SK-N-MC (cell line): ENCODE results near the gene BRSK2.

Experiments
- DNase-seq: peaks from one replicate; pipeline ENCODE4 v3.0.0-alpha.2; 2011; ENCODE audit warnings: low read depth, low spot score
- H3K27ac ChIP-seq: fragments of 200-600 bp; sonication (generic); 2 replicates; pipeline ENCODE4 v1.5.1; 2016; ENCODE audit warnings: mixed run types
- H3K36me3 ChIP-seq: fragments of 200-600 bp; sonication (generic); 2 replicates; pipeline ENCODE4 v1.6.1; 2017; ENCODE audit warnings: antibody characterized with exemption, low read length, mixed read lengths; ENCODE audit not compliant: insufficient read depth
- H3K4me3 ChIP-seq: fragments of 200-600 bp; sonication (generic); 2 replicates; pipeline ENCODE4 v1.5.1; 2016
- H3K9ac ChIP-seq: fragments of 200-600 bp; sonication (generic); 2 replicates; pipeline ENCODE4 v1.8.0; 2017; ENCODE audit warnings: mixed run types, mixed read lengths; ENCODE audit not compliant: insufficient read length
- H3K9me3 ChIP-seq: fragments of 200-600 bp; sonication (generic); 2 replicates; pipeline ENCODE4 v1.6.1; 2017; ENCODE audit warnings: low read depth, mild to moderate bottlenecking, antibody characterized with exemption, low read length, moderate library complexity, mixed read lengths
- EZH2 ChIP-seq: fragments of 200-600 bp; sonication (generic); IDR thresholded peaks from one replicate; pipeline ENCODE4 v1.6.1; 2017; ENCODE audit warnings: antibody characterized with exemption
- FOXP2 ChIP-seq: optimal IDR thresholded peaks from 2 replicates; pipeline ENCODE3; 2011; ENCODE audit warnings: mild to moderate bottlenecking, moderate library complexity; ENCODE audit not compliant: insufficient read depth; ENCODE audit errors: extremely low read length, control extremely low read depth
- POLR2AphosphoS5 ChIP-seq: IDR thresholded peaks from 2 replicates; pipeline ENCODE4 v1.6.1; 2012; ENCODE audit warnings: mild to moderate bottlenecking, low read depth, low read length, borderline replicate concordance

Gene BRSK2

DNA sequence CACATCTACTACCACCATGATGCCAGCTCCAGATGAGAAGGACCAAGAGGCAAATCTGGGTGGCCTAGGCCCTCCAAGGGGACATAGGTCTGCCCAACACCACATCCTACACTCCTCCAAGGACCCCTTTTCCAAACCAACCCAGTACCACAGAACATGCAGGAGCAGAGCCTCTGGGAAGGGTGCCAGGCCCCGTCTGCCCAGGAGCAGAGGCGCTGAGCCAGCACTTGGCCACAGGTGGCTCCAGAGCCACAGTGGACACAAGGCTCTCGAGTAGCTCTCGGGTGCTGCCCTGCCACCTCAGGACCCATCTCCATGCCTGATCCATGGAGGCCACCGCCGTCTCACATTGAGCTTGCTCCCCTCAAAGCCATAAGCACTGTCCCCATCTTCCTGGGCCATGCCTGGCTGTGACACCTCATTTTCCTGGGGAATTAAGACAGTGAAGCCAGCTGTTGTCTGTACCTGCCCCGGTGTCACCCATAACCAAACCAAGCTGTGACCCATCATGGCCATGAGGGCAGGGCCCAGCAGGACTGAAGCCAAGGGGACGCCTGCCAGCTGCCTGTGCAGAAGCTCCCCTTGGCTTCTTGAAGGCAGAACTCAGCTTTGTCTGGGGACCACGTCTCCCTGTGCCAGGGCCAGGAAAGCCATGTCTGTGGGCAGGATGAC is 89.4 kb downstream of the BRSK2 start:
- TF ChIP-seq EZH2: no peak
- TF ChIP-seq POLR2AphosphoS5: no peak
- no peak for TF ChIP-seq FOXP2

DNA sequence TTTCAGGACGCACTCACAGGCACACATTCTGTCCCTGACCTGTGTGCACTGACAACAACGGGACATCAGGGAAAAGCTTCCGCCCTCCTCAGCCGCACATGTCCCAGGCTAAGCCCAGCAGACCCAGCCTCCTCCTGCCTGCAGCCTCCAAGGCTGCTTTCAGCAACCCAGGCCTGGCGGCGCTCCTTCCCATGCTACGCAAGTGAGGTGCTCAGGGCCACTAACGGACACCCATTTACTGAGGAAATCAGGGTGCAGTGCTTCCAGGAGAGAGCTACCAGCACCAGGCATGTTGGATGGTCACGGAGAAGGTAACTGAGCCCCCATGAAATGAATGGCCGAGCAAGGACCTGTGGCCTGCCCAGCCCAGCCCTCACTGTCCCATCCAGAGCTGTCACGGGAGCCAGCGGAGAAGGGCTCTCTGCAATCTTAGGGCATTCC is 90.0 kb downstream of the BRSK2 start:
- Histone ChIP-seq H3K36me3 (no peaks in the 10 kb centered on the region), H3K27ac (no peak overlapping the region), H3K4me3 (no peak overlapping the region), H3K9me3 (no peaks in the 10 kb centered on the region), H3K9ac (no peak overlapping the region)
- DNase-seq: no peak
- TF ChIP-seq POLR2AphosphoS5: no peak

More for the DNA sequence above, 89.4 kb downstream of the BRSK2 start:
- H3K36me3 ChIP-seq: no peaks in the 10 kb centered on the region
- no peak overlapping the region for H3K4me3 ChIP-seq
- H3K27ac ChIP-seq: no peak overlapping the region
- no peak for DNase-seq
- H3K9me3 ChIP-seq: no peaks in the 10 kb centered on the region
- no peak overlapping the region for H3K9ac ChIP-seq

DNA sequence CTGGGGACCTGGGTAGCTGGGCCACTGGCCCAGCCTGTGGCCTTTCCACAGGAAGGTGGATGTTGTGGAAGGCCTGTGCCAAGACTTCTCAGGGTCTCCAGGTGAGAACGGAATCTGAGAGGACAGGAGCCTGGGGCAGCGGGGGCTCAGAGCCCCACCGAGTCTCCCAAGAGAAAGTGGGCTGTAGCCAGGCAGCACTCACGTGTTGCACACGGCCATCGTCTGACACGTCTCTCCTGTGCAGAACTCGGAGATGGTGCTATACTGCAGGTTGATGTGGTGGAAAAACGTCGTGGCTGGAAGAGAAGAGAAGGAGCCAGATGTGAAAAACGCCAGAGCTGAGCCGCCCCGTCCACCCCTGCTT is 90.4 kb downstream of the BRSK2 start:
- no peak for TF ChIP-seq FOXP2
- no peak for TF ChIP-seq POLR2AphosphoS5
- TF ChIP-seq EZH2: no peak
- no peak overlapping the region for H3K27ac ChIP-seq
- no peak overlapping the region for H3K9ac ChIP-seq

GRCh38 chr11:1480555-1481482 is 91.1 kb downstream of the BRSK2 start:
- no peak overlapping the region for H3K27ac ChIP-seq
- TF ChIP-seq POLR2AphosphoS5 (no peak), FOXP2 (no peak), EZH2 (no peak)
- no peak overlapping the region for H3K9ac ChIP-seq

More for the DNA sequence above, 90.4 kb downstream of the BRSK2 start:
- DNase-seq: no peak
- no peaks in the 10 kb centered on the region for H3K36me3 ChIP-seq
- no peak overlapping the region for H3K4me3 ChIP-seq
- H3K9me3 ChIP-seq: no peaks in the 10 kb centered on the region

DNA sequence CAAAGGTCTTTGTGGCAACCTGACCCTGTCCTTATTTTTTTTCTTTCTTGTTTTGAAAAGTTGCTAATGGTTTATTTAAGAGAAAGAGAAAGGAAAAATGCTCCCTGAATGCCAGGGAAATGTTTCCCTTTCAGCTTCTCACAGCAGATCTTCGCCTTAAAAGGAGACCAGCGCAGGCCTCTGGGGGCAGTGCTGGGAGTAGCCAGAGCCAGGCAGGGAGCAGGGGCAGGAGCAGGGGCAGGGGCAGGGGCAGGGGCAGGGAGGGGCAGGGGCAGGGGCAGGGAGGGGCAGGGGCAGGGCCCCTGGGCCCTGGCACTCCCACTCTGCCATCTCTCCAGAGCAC is 91.7 kb downstream of the BRSK2 start:
- Histone ChIP-seq H3K27ac (no peak overlapping the region), H3K9me3 (no peaks in the 10 kb centered on the region), H3K4me3 (no peak overlapping the region), H3K9ac (no peak overlapping the region), H3K36me3 (no peaks in the 10 kb centered on the region)
- no peak for DNase-seq
- TF ChIP-seq POLR2AphosphoS5 (no peak), EZH2 (no peak), FOXP2 (no peak)

More at GRCh38 chr11:1480555-1481482, 91.1 kb downstream of the BRSK2 start:
- no peak for DNase-seq
- Histone ChIP-seq H3K36me3 (no peaks in the 10 kb centered on the region), H3K9me3 (no peaks in the 10 kb centered on the region), H3K4me3 (no peak overlapping the region)

- Histone ChIP-seq H3K27ac (no peak overlapping the region), H3K9ac (no peak overlapping the region), H3K9me3 (no peaks in the 10 kb centered on the region), H3K4me3 (no peak overlapping the region), H3K36me3 (no peaks in the 10 kb centered on the region)
- no peak for TF ChIP-seq POLR2AphosphoS5
- no peak for TF ChIP-seq FOXP2
- no peak for TF ChIP-seq EZH2
- no peak for DNase-seq
These were observed 92.2 kb downstream of the BRSK2 start for GRCh38 chr11:1481861-1482441.

- Histone ChIP-seq H3K36me3 (no peaks in the 10 kb centered on the region), H3K27ac (no peak overlapping the region), H3K9me3 (no peaks in the 10 kb centered on the region), H3K4me3 (no peak overlapping the region), H3K9ac (no peak overlapping the region)
- TF ChIP-seq POLR2AphosphoS5 (no peak), EZH2 (no peak), FOXP2 (no peak)
- DNase-seq: no peak
These were observed 93.1 kb downstream of the BRSK2 start for GRCh38 chr11:1482581-1483444.

- Histone ChIP-seq H3K9ac (no peak overlapping the region), H3K27ac (no peak overlapping the region), H3K9me3 (no peaks in the 10 kb centered on the region), H3K4me3 (no peak overlapping the region), H3K36me3 (no peaks in the 10 kb centered on the region)
- DNase-seq: no peak
- TF ChIP-seq POLR2AphosphoS5 (no peak), FOXP2 (no peak), EZH2 (no peak)
These were observed 93.8 kb downstream of the BRSK2 start for GRCh38 chr11:1483445-1483961.
